ENCODE measurements around the gene PALMD.

- TF ChIP-seq POLR2A (IDR thresholded peaks at IDR 0.05) (no peak), CTCF (IDR thresholded peaks at IDR 0.05) (no peak), POLR2AphosphoS5 (IDR thresholded peaks at IDR 0.05) (no peak)
Observed at GRCh38 chr1:99672530-99673213, 26.8 kb downstream of the PALMD start.

Data from prostate gland (tissue), 2 donors.